Astrocyte (in vitro differentiated cells and primary cell): Measurements from ENCODE around the gene PDLIM5.

ENCODE experiments used
- CTCF ChIP-seq: IDR thresholded peaks from 2 replicates; pipeline ENCODE4 v1.5.1; 2011; ENCODE audit warnings: low read depth, mild to moderate bottlenecking, inconsistent platforms, low read length, moderate library complexity; ENCODE audit not compliant: insufficient read depth
- EZH2 ChIP-seq: IDR thresholded peaks from 2 replicates; pipeline ENCODE4 v1.6.1; 2012; ENCODE audit warnings: mild to moderate bottlenecking, low read length, inconsistent platforms; ENCODE audit not compliant: insufficient read depth

GRCh38 chr4:94409375-94409679 is 42.4 kb upstream of the PDLIM5 start:
- TF ChIP-seq EZH2 (no peak), CTCF (no peak)
